Caco-2 (cell line): ENCODE data around the gene DCAF17. TPM values are rescaled to one million over a fixed set of nuclear protein-coding genes. Genes with fewer than 3 reads are reported as not detected.

Experiments used
- BruUV-seq: library from RNA; stranded (reverse); fragments of 400-500 nt; replicated peaks from 2 replicates; lab custom pipeline; 2021; lab: Mats Ljungman, UMichigan
- CTCF ChIA-PET: fragments of 300-600 bp; sonication (Branson Sonifier 250); formaldehyde crosslinking; loops from one replicate; lab custom pipeline; 2022; ENCODE audit warnings: antibody characterized with exemption; lab: Charles Lee
- POLR2A ChIA-PET: fragments of 300-600 bp; sonication (Branson Sonifier 250); formaldehyde crosslinking; loops from one replicate; lab custom pipeline; 2022; ENCODE audit warnings: antibody characterized with exemption; lab: Charles Lee
- DNase-seq, 2 experiments: peaks; one replicate each; pipeline versions ENCODE4 v3.0.0 to v3.0.0-alpha.2; 2020 to 2022
- H3K27me3 ChIP-seq: replicated peaks from 2 replicates; pipeline ENCODE4 v1.6.0; 2011; ENCODE audit warnings: low read length; ENCODE audit not compliant: control insufficient read depth, insufficient read depth
- H3K36me3 ChIP-seq: 2 replicates; pipeline ENCODE4 v1.5.1; 2011; ENCODE audit warnings: low read length; ENCODE audit not compliant: control insufficient read depth, insufficient read depth
- H3K4me1 ChIP-seq: fragments of 250-450 bp; sonication (Bioruptor Pico); 2 replicates; pipeline ENCODE4 v1.5.1; 2020; ENCODE audit warnings: mild to moderate bottlenecking
- H3K4me3 ChIP-seq: 2 replicates; pipeline ENCODE4 v1.5.1; 2011; ENCODE audit warnings: low read depth, mild to moderate bottlenecking, control low read depth, low read length
- H3K9me3 ChIP-seq: fragments of 250-450 bp; sonication (Bioruptor Pico); 2 replicates; pipeline ENCODE4 v1.5.1; 2020; ENCODE audit warnings: mild to moderate bottlenecking, moderate library complexity
- H3K27ac Mint-ChIP-seq: one replicate; pipeline ENCODE4 v1.8.0; 2022; ENCODE audit warnings: mixed read lengths; ENCODE audit not compliant: unreplicated experiment
- H3K27me3 Mint-ChIP-seq: one replicate; pipeline ENCODE4 v1.8.0; 2022; ENCODE audit warnings: mixed read lengths; ENCODE audit not compliant: insufficient read depth, unreplicated experiment
- H3K36me3 Mint-ChIP-seq: one replicate; pipeline ENCODE4 v1.8.0; 2022; ENCODE audit warnings: mild to moderate bottlenecking, mixed read lengths; ENCODE audit not compliant: insufficient read depth, unreplicated experiment
- H3K4me1 Mint-ChIP-seq: one replicate; pipeline ENCODE4 v1.8.0; 2022; ENCODE audit warnings: low read depth, mixed read lengths; ENCODE audit not compliant: unreplicated experiment
- H3K4me3 Mint-ChIP-seq: one replicate; pipeline ENCODE4 v1.8.0; 2022; ENCODE audit warnings: mild to moderate bottlenecking, moderate library complexity, mixed read lengths; ENCODE audit not compliant: unreplicated experiment
- H3K9me3 Mint-ChIP-seq: one replicate; pipeline ENCODE4 v1.8.0; 2022; ENCODE audit warnings: mixed read lengths; ENCODE audit not compliant: unreplicated experiment
- CTCF ChIP-seq, 2 experiments: fragments of 200-600 bp in 1 of 2; IDR thresholded peaks; 1 replicate in 1 of 2; 2 replicates in 1 of 2; pipeline versions ENCODE4 v1.5.1 to v1.8.0; 2011 to 2022; ENCODE audit warnings: antibody characterized with exemption in 1 of 2, control low read depth in 1 of 2, inconsistent platforms in 1 of 2, low read depth in 1 of 2, low read length in 1 of 2, mild to moderate bottlenecking in 1 of 2, moderate library complexity in 1 of 2; ENCODE audit not compliant: insufficient read depth in 1 of 2, severe bottlenecking in 1 of 2, unreplicated experiment in 1 of 2
- intact Hi-C: fragments of 100-400 bp; cut with micrococcal nuclease; formaldehyde crosslinking; loops from one replicate; pipeline ENCODE4 v1.10.0; 2022; ENCODE audit not compliant: unreplicated experiment
- total RNA-seq: library from RNA; stranded (reverse); gene quantifications from 2 replicates; pipeline ENCODE4 v1.2.3, GENCODE V29; 2022

The DCAF17 gene
- total RNA-seq, 1 experiment from 2014 or later: 22.7 TPM

- H3K27ac Mint-ChIP-seq: no peak overlapping the region
- no peaks in the 10 kb centered on the region for H3K27me3 Mint-ChIP-seq
- no peaks in the 10 kb centered on the region for H3K4me1 Mint-ChIP-seq
- H3K9me3 ChIP-seq: no peaks in the 10 kb centered on the region
- no peaks in the 10 kb centered on the region for H3K4me1 ChIP-seq
- H3K27me3 ChIP-seq: no peaks in the 10 kb centered on the region; the same call in 1 of the 2 replicates
- H3K4me3 Mint-ChIP-seq: no peak overlapping the region
- no peaks in the 10 kb centered on the region for H3K36me3 ChIP-seq
- POLR2A ChIA-PET: no interaction called here
- CTCF ChIA-PET: interaction anchor here (1.0 kb wide), 1 partner anchor 571 kb away, joined by 3 read pairs; the partner anchor contains the start of gene GAD1
- no TSS peak for BruUV-seq
- no peaks in the 10 kb centered on the region for H3K9me3 Mint-ChIP-seq
- H3K4me3 ChIP-seq: no peak overlapping the region
- TF ChIP-seq CTCF (IDR thresholded peaks at IDR 0.05; ENCODE audit: insufficient read depth in 1 of 2, low read depth in 1 of 2, low read length in 1 of 2, severe bottlenecking in 1 of 2, unreplicated experiment in 1 of 2): no peak
- H3K36me3 Mint-ChIP-seq: peaks cover 7% of the 10 kb centered on the region
- intact Hi-C loops: no loop called here
- no peak for DNase-seq
Observed at GRCh38 chr2:171387052-171387451, 47.0 kb upstream of the DCAF17 start.

GRCh38 chr2:171389325-171389724, 44.7 kb upstream of the DCAF17 start:
- Mint-ChIP-seq H3K4me1 (no peaks in the 10 kb centered on the region), H3K9me3 (no peaks in the 10 kb centered on the region), H3K36me3 (no peaks in the 10 kb centered on the region), H3K27me3 (no peaks in the 10 kb centered on the region), H3K27ac (no peak overlapping the region), H3K4me3 (no peak overlapping the region)
- POLR2A ChIA-PET: no interaction called here
- no peak for DNase-seq
- no TSS peak for BruUV-seq
- CTCF ChIA-PET: no interaction called here
- Histone ChIP-seq H3K36me3 (no peaks in the 10 kb centered on the region), H3K27me3 (no peaks in the 10 kb centered on the region; the same call in 1 of the 2 replicates), H3K4me1 (no peaks in the 10 kb centered on the region), H3K4me3 (no peak overlapping the region), H3K9me3 (no peaks in the 10 kb centered on the region)
- TF ChIP-seq CTCF (IDR thresholded peaks at IDR 0.05; ENCODE audit: insufficient read depth in 1 of 2, low read depth in 1 of 2, low read length in 1 of 2, severe bottlenecking in 1 of 2, unreplicated experiment in 1 of 2): no peak
- intact Hi-C loops: no loop called here

GRCh38 chr2:171389780-171390179, 44.2 kb upstream of the DCAF17 start:
- TF ChIP-seq CTCF (IDR thresholded peaks at IDR 0.05; ENCODE audit: insufficient read depth in 1 of 2, low read depth in 1 of 2, low read length in 1 of 2, severe bottlenecking in 1 of 2, unreplicated experiment in 1 of 2): no peak
- ChIA-PET CTCF (no interaction called here), POLR2A (no interaction called here)
- Histone ChIP-seq H3K27me3 (no peaks in the 10 kb centered on the region; the same call in 1 of the 2 replicates), H3K9me3 (no peaks in the 10 kb centered on the region), H3K36me3 (no peaks in the 10 kb centered on the region), H3K4me1 (no peaks in the 10 kb centered on the region), H3K4me3 (no peak overlapping the region)
- H3K27ac Mint-ChIP-seq: no peak overlapping the region
- H3K36me3 Mint-ChIP-seq: no peaks in the 10 kb centered on the region
- no peak for DNase-seq
- intact Hi-C loops: no loop called here
- H3K9me3 Mint-ChIP-seq: no peaks in the 10 kb centered on the region
- no peaks in the 10 kb centered on the region for H3K4me1 Mint-ChIP-seq
- H3K4me3 Mint-ChIP-seq: no peak overlapping the region
- no TSS peak for BruUV-seq
- no peaks in the 10 kb centered on the region for H3K27me3 Mint-ChIP-seq
